Stimulated activated CD4-positive, alpha-beta T cell treated with anti-CD3 and anti-CD28 coated beads, Interleukin-12 subunit alpha, Interleukin-12 subunit beta, amount 100 ng/mL, for 4 hours (primary cell): Measurements from ENCODE around the gene MYBL2.
"Not testable (repeated sequence)": the region's sequence is repeated elsewhere in the genome, so short reads cannot be mapped to it uniquely, and the experiment has no call there.

Experiments
- DNase-seq: peaks from one replicate; pipeline ENCODE4 v3.0.0-alpha.2; 2020

Gene MYBL2

GRCh38 chr20:43666376-43667328 is at the start of gene MYBL2:
Gene MYBL2 (plus strand): TSS chr20:43667114. CDS start chr20:43667284, 170 bp downstream.
- peak; percentile 64 for DNase-seq

DNA sequence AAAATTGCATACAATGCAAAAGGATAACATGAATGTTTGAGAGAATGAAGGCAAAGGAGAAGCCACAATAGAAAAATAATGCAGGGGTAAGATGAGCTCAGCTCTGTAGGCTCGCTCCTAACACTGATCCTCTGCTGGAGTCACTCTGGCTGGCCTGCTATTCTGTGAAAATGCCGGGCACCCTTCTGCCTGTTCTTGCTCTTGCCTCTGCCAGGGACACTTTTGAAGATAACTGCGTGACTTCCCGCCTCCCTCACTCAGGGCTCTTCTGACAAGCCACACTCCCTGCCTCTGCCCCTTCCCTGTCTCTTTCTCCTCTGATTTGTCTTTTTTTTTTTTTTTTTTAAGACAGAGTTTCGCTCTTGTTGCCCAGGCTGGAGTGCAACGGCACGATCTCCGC is 35.3 kb upstream of the MYBL2 start:
- DNase-seq, result no peak

- DNase-seq, result no peak
Observed at GRCh38 chr20:43636429-43636828, 30.5 kb upstream of the MYBL2 start.

GRCh38 chr20:43642548-43642947 is 24.4 kb upstream of the MYBL2 start:
- DNase-seq, result no peak

DNA sequence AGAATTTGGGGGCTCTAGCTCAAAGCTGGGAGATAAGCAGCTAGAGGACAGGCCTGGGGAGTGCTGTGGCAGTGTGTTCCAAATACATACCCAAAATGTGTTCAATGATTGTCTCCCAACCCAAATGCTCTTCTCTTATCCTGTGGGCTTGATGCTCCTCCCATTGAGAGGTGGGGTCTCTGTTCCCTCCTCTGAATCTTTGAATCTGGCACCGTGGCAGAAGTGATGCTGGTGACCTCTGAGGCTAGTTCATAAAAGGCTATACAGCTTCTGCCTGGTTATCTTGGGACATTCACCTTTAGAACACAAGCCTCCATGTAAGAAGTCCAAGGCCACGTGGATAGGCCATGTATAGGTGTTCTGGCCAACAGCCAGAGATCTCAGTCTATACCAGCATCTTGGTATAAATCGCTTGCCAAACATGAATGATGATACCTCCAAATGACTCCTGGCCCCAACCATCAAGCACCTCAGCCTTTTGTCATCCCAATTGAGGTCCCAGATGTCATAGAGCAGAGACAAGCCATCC is 15.9 kb upstream of the MYBL2 start:
- no peak for DNase-seq

DNA sequence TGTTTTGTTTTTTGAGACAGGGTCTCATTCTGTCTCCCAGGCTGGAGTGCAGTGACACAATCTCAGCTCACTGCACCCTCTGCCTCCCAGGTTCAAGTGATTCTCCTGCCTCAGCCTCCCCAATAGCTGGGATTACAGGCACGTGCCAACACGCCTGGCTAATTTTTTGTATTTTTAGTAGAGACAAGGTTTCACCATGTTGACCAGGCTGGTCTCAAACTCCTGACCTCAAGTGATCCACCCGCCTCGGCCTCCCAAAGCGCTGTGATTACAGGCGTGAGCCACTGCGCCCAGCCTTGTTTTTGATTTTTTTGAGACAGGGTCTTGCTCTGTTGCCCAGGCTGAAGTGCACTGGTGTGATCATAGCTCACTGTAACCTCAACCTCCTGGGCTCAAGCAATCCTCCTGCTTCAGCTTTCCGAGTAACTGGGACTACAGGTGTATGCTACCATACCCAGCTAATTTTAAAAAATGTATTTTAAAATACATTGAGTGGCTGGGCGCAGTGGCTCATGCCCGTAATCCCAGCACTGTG is 15.2 kb upstream of the MYBL2 start:
- DNase-seq, result not testable (repeated sequence)

DNA sequence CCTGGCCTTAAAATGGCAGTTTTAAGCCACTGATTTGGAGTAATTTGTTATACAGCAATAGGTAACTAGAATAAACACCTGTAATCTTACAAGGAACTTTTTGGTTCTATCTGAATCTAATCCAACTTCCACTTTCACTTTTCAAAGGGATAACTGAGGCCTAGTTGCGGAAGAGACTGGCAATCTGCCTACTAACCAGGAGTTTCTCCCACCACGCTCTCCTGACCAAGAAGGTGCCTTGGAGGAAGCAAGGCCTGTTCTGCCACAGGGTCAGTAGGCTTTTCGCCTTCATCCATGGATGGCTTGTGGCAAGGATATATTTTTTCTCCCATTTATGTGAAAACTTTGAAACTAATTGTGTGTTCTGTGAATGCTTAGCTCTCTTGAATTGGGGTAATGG is 12.9 kb upstream of the MYBL2 start:
- no peak for DNase-seq

DNA sequence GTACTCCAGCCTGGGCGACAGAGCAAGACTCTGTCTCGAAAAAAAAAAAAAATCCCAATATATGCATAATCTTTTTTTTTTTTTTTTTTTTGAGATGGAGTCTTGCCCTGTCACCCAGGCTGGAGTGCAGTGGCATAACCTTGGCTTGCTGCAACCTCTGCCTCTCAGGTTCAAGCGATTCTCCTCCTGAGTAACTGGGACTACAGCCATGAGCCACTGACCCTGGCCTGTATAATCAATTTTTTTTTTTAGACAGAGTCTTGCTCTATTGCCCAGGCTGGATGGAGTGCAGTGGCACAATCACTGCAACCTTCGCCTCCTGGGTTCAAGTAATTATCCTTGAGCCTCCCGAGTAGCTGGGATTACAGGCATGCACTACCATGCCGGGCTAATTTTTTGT is 11.7 kb upstream of the MYBL2 start:
- DNase-seq, result not testable (repeated sequence)

DNA sequence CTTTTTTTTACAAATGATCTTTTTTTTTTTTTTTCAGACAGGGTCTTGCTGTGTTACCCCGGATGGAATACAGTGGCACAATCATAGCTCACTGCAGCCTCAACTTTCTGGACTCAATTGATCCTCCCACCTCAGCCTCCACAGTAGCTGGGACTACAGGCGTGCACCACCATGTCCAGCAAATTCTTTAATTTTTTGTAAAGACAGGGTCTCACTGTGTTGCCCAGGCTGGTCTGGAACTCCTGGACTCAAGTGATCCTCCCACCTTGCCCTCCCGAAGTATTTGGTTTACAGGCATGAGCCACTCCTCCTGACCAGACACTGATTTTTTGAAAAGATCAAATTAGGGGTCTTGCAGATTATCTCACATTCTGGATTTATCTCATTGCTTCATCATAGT is 11.0 kb upstream of the MYBL2 start:
- no peak for DNase-seq

GRCh38 chr20:43658069-43658722 is 8.7 kb upstream of the MYBL2 start:
- peak; percentile 23 for DNase-seq

- DNase-seq, result no peak
Observed at GRCh38 chr20:43658723-43659419, 8.0 kb upstream of the MYBL2 start.

- DNase-seq, result no peak
Observed at GRCh38 chr20:43662943-43663655, 3.8 kb upstream of the MYBL2 start.

GRCh38 chr20:43665466-43666176 is 1.3 kb upstream of the MYBL2 start:
- no peak for DNase-seq

- DNase-seq, result no peak
Observed at GRCh38 chr20:43667341-43668132, 623 bp downstream of the MYBL2 start.

- no peak for DNase-seq
Observed at GRCh38 chr20:43669332-43669731, 2.4 kb downstream of the MYBL2 start.

DNA sequence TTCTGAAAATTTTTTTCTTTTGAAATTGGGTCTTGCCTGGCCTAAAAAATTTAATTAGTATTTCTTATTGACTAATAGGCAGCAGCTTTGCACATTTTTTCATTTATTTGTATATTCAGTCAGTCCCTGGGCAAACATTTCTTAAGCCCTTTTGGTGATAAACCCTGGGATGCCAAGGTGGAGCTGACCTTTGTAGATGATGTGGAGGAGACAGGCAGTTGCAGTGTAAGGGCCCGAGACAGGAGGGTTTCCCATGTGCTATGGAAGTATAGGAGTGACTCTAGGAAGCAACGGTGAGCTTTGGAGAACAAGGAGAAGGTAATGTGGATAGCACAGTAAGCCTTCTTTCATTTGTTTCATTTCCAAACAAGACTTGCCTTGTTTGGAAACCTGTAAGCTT is 3.5 kb downstream of the MYBL2 start:
- no peak for DNase-seq

DNA sequence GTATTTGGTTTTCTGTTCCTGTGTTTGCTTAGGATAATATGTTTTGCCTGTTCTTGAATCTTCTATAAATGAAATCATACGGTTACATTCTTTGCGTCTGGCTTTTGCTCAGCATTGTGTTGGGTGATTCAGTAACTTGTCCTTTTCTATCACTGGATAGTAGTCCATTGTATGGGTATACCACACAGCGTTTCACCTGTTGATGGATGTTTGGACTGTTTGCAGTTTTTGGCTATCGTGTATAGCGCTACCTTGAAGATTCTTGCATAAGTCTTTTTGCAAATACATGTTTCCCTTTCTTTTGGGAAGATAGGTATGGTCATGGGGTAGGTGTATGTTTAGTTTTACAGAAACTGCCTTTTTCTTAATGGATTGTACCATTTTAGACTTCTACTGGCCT is 9.5 kb downstream of the MYBL2 start:
- no peak for DNase-seq

- no peak for DNase-seq
Observed at GRCh38 chr20:43680981-43681380, 14.1 kb downstream of the MYBL2 start.

DNA sequence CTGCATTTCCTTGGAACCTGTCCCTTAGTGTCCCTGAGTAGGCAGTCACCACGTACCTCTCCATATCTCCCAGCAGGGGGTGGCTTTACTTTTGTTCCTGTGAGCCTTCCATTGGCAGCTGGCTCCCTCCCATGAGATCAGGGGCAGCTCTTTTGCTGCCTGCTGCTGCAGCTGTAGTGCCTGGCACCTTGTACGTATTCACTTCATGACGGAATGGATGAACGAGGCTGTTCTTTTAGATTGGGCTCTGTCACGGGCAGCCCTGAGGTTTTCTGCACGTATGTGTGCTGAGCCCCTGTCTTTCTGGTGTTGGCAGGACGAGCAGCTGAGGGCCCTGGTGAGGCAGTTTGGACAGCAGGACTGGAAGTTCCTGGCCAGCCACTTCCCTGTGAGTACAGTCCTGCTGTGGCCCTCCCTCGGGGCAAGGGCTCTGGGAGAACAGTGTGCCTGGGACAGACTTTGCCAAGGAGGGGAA is 14.6 kb downstream of the MYBL2 start:
- DNase-seq, result no peak

DNA sequence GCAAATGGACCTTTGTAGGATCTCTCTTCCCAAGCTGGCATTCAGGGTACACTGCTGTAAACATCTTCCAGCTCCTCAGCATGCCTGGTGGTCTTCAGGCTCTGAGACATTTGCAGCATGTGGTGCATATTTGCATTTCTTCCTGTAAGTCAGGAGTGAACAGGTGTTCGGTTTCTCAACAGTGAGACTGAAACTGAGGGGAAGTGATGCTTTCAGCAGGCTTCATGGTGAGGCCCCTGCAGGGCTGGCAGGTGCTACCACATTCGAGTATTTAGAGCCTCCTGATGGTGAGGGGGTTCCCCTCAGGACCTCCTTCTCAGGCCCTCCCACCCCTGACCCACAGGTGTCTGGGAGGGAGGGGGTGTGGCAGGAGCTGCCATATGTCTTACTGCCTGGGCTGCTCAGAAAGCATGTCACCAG is 15.1 kb downstream of the MYBL2 start:
- DNase-seq, result no peak

- no peak for DNase-seq
Observed at GRCh38 chr20:43682446-43682845, 15.5 kb downstream of the MYBL2 start.
